Mammary epithelial cell (primary cell): Measurements from ENCODE around the gene AMIGO1.

Source experiments
- EZH2 ChIP-seq: IDR thresholded peaks from 2 replicates; pipeline ENCODE4 v1.6.1; 2012; ENCODE audit warnings: low read length, inconsistent platforms, borderline replicate concordance
- TF ChIP-seq, protein P1 (sequence below), 2 donors: IDR thresholded peaks in 1 of 2; conservative IDR thresholded peaks in 1 of 2; 2 replicates each; pipeline ENCODE4 v1.5.1; 2011 to 2012; ENCODE audit warnings: inconsistent platforms in 2 of 2, low read length in 2 of 2, mild to moderate bottlenecking in 2 of 2, control low read depth in 1 of 2, low read depth in 1 of 2; ENCODE audit not compliant: insufficient read depth in 1 of 2; ENCODE audit errors: extremely low read depth in 1 of 2

DNA sequence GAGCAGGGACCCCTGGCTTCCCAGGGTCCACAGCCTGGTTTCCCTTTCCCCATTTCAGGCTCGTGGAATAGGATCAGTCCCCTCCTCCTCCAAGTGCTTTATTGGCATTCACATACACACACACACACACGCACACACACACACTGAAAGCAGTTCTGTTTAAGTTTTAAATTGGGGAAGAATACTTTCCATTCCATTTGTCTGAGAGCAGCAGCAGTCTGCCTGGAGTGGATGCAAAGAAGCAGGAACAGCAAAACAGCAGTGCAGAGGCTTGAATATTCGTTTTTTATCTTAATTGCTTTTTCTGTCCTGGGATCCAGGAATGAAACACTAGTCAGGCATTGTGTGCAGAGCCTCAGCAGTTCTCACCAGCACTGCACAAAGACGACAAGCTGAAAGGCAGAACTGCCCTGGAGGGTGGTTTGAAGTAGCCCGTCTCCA, 8.6 kb downstream of the AMIGO1 start:
- TF ChIP-seq, protein P1, sequence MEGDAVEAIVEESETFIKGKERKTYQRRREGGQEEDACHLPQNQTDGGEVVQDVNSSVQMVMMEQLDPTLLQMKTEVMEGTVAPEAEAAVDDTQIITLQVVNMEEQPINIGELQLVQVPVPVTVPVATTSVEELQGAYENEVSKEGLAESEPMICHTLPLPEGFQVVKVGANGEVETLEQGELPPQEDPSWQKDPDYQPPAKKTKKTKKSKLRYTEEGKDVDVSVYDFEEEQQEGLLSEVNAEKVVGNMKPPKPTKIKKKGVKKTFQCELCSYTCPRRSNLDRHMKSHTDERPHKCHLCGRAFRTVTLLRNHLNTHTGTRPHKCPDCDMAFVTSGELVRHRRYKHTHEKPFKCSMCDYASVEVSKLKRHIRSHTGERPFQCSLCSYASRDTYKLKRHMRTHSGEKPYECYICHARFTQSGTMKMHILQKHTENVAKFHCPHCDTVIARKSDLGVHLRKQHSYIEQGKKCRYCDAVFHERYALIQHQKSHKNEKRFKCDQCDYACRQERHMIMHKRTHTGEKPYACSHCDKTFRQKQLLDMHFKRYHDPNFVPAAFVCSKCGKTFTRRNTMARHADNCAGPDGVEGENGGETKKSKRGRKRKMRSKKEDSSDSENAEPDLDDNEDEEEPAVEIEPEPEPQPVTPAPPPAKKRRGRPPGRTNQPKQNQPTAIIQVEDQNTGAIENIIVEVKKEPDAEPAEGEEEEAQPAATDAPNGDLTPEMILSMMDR (conservative IDR thresholded peaks at IDR 0.05 in 1 of 2, IDR thresholded peaks at IDR 0.05 in 1 of 2; ENCODE audit: extremely low read depth in 1 of 2, insufficient read depth in 1 of 2, low read depth in 1 of 2, low read length in 2 of 2) = no peak
- no peak for TF ChIP-seq EZH2
